ENCODE measurements around the gene RNF152.

The RNF152 gene

GRCh38 chr18:61887838-61888237, 5.0 kb downstream of the RNF152 start:
- no peaks in the 10 kb centered on the region; the same call in 1 of the 2 replicates for H3K36me3 ChIP-seq (ENCODE audit: insufficient read depth, low read length)
- H3K9ac ChIP-seq (ENCODE audit: low read depth, low read length): no peak overlapping the region
- peaks cover 11% of the 10 kb centered on the region for H3K4me1 ChIP-seq (ENCODE audit: insufficient read depth, low read length)
- no peaks in the 10 kb centered on the region for H3K9me3 ChIP-seq (ENCODE audit: control insufficient read depth, insufficient read depth, low read length)

- H3K4me1 ChIP-seq (ENCODE audit: insufficient read depth, low read length): peaks cover 6% of the 10 kb centered on the region; the same call in 1 of the 2 replicates
- no peaks in the 10 kb centered on the region for H3K9me3 ChIP-seq (ENCODE audit: control insufficient read depth, insufficient read depth, low read length)
- no peaks in the 10 kb centered on the region; the same call in 1 of the 2 replicates for H3K36me3 ChIP-seq (ENCODE audit: insufficient read depth, low read length)
- H3K9ac ChIP-seq (ENCODE audit: low read depth, low read length): no peak overlapping the region
Measured at GRCh38 chr18:61883547-61883946, 9.3 kb downstream of the RNF152 start.

GRCh38 chr18:61882296-61883004, 10.4 kb downstream of the RNF152 start:
- Histone ChIP-seq H3K9me3 (ENCODE audit: control insufficient read depth, insufficient read depth, low read length) (no peaks in the 10 kb centered on the region), H3K36me3 (ENCODE audit: insufficient read depth, low read length) (no peaks in the 10 kb centered on the region), H3K4me1 (ENCODE audit: insufficient read depth, low read length) (peaks cover 6% of the 10 kb centered on the region; the same call in 1 of the 2 replicates), H3K9ac (ENCODE audit: low read depth, low read length) (no peak overlapping the region)

GRCh38 chr18:61876899-61877298, 15.9 kb downstream of the RNF152 start:
- no peaks in the 10 kb centered on the region for H3K36me3 ChIP-seq (ENCODE audit: insufficient read depth, low read length)
- no peak overlapping the region for H3K9ac ChIP-seq (ENCODE audit: low read depth, low read length)
- H3K9me3 ChIP-seq (ENCODE audit: control insufficient read depth, insufficient read depth, low read length): no peaks in the 10 kb centered on the region
- no peaks in the 10 kb centered on the region for H3K4me1 ChIP-seq (ENCODE audit: insufficient read depth, low read length)

- Histone ChIP-seq H3K4me1 (ENCODE audit: insufficient read depth, low read length) (peaks cover 9% of the 10 kb centered on the region), H3K36me3 (ENCODE audit: insufficient read depth, low read length) (no peaks in the 10 kb centered on the region), H3K9ac (ENCODE audit: low read depth, low read length) (no peak overlapping the region), H3K9me3 (ENCODE audit: control insufficient read depth, insufficient read depth, low read length) (no peaks in the 10 kb centered on the region)
Measured at GRCh38 chr18:61870151-61870550, 22.7 kb downstream of the RNF152 start.

GRCh38 chr18:61869636-61870035, 23.2 kb downstream of the RNF152 start:
- no peak overlapping the region for H3K9ac ChIP-seq (ENCODE audit: low read depth, low read length)
- no peaks in the 10 kb centered on the region for H3K36me3 ChIP-seq (ENCODE audit: insufficient read depth, low read length)
- H3K4me1 ChIP-seq (ENCODE audit: insufficient read depth, low read length): peaks cover 9% of the 10 kb centered on the region
- H3K9me3 ChIP-seq (ENCODE audit: control insufficient read depth, insufficient read depth, low read length): no peaks in the 10 kb centered on the region

GRCh38 chr18:61865466-61866175, 27.2 kb downstream of the RNF152 start:
- Histone ChIP-seq H3K4me1 (ENCODE audit: insufficient read depth, low read length) (peaks cover 8% of the 10 kb centered on the region), H3K9ac (ENCODE audit: low read depth, low read length) (no peak overlapping the region), H3K9me3 (ENCODE audit: control insufficient read depth, insufficient read depth, low read length) (no peaks in the 10 kb centered on the region), H3K36me3 (ENCODE audit: insufficient read depth, low read length) (no peaks in the 10 kb centered on the region)

GRCh38 chr18:61861372-61861771, 31.4 kb downstream of the RNF152 start:
- H3K9ac ChIP-seq (ENCODE audit: low read depth, low read length): no peak overlapping the region
- H3K36me3 ChIP-seq (ENCODE audit: insufficient read depth, low read length): no peaks in the 10 kb centered on the region
- no peaks in the 10 kb centered on the region for H3K4me1 ChIP-seq (ENCODE audit: insufficient read depth, low read length)
- no peaks in the 10 kb centered on the region for H3K9me3 ChIP-seq (ENCODE audit: control insufficient read depth, insufficient read depth, low read length)

- Histone ChIP-seq H3K9me3 (ENCODE audit: control insufficient read depth, insufficient read depth, low read length) (no peaks in the 10 kb centered on the region), H3K4me1 (ENCODE audit: insufficient read depth, low read length) (no peaks in the 10 kb centered on the region), H3K36me3 (ENCODE audit: insufficient read depth, low read length) (no peaks in the 10 kb centered on the region), H3K9ac (ENCODE audit: low read depth, low read length) (no peak overlapping the region)
Measured at GRCh38 chr18:61860302-61860701, 32.5 kb downstream of the RNF152 start.

- no peaks in the 10 kb centered on the region for H3K36me3 ChIP-seq (ENCODE audit: insufficient read depth, low read length)
- H3K4me1 ChIP-seq (ENCODE audit: insufficient read depth, low read length): peaks cover 9% of the 10 kb centered on the region; the same call in 1 of the 2 replicates
- H3K9ac ChIP-seq (ENCODE audit: low read depth, low read length): no peak overlapping the region
- H3K9me3 ChIP-seq (ENCODE audit: control insufficient read depth, insufficient read depth, low read length): no peaks in the 10 kb centered on the region
Measured at GRCh38 chr18:61859113-61859512, 33.7 kb downstream of the RNF152 start.

GRCh38 chr18:61856678-61857077, 36.1 kb downstream of the RNF152 start:
- Histone ChIP-seq H3K4me1 (ENCODE audit: insufficient read depth, low read length) (peaks cover 9% of the 10 kb centered on the region; the same call in 1 of the 2 replicates), H3K9me3 (ENCODE audit: control insufficient read depth, insufficient read depth, low read length) (no peaks in the 10 kb centered on the region), H3K9ac (ENCODE audit: low read depth, low read length) (no peak overlapping the region), H3K36me3 (ENCODE audit: insufficient read depth, low read length) (no peaks in the 10 kb centered on the region)

- peaks cover 9% of the 10 kb centered on the region; the same call in 1 of the 2 replicates for H3K4me1 ChIP-seq (ENCODE audit: insufficient read depth, low read length)
- H3K36me3 ChIP-seq (ENCODE audit: insufficient read depth, low read length): no peaks in the 10 kb centered on the region
- H3K9ac ChIP-seq (ENCODE audit: low read depth, low read length): no peak overlapping the region
- H3K9me3 ChIP-seq (ENCODE audit: control insufficient read depth, insufficient read depth, low read length): no peaks in the 10 kb centered on the region
Measured at GRCh38 chr18:61855449-61856378, 37.1 kb downstream of the RNF152 start.

- no peak overlapping the region for H3K9ac ChIP-seq (ENCODE audit: low read depth, low read length)
Measured at GRCh38 chr18:61854578-61855448, 38.0 kb downstream of the RNF152 start.

More at GRCh38 chr18:61854578-61855448, 38.0 kb downstream of the RNF152 start:
- H3K36me3 ChIP-seq (ENCODE audit: insufficient read depth, low read length): no peaks in the 10 kb centered on the region
- H3K4me1 ChIP-seq (ENCODE audit: insufficient read depth, low read length): peaks cover 9% of the 10 kb centered on the region; the same call in 1 of the 2 replicates
- no peaks in the 10 kb centered on the region for H3K9me3 ChIP-seq (ENCODE audit: control insufficient read depth, insufficient read depth, low read length)

All from ES-I3 (cell line).